Thyroid gland (tissue), 4 donors: ENCODE measurements around the gene MTUS2.

ENCODE experiments used
- POLR2A ChIP-seq, 2 donors: fragments of 450-650 bp; IDR thresholded peaks; one replicate each; pipeline ENCODE4 v1.6.1; 2017; ENCODE audit warnings: antibody characterized with exemption in 2 of 2, mild to moderate bottlenecking in 2 of 2, moderate library complexity in 1 of 2
- TF ChIP-seq, protein P1 (sequence below), 6 experiments: fragments of 200-600 bp in 3 of 6; fragments of 450-650 bp in 3 of 6; sonication (generic) in 3 of 6; IDR thresholded peaks; one replicate each; pipeline ENCODE4 v1.5.1; 2016 to 2019; ENCODE audit warnings: antibody characterized with exemption in 6 of 6, mild to moderate bottlenecking in 2 of 6, inconsistent platforms in 1 of 6, moderate library complexity in 1 of 6

DNA sequence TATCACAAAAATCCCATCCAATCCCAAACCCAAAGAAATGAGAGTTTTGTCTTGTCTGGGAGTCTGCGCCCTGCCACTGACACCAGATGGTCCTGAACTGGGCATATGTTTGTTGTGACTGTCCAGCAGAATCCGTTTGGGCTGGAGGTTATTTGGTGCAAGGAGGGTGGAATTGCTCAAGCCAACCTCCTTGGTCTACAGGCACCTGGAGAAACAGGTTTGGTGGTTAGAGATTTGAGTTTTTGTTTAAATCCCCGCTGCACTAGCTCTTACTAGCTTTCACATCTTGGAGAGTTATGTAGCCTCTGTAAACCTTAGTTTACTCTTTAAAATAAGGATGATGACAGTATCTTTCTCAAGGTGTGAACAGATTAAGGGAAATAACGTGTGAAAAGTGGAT, 673.7 kb downstream of the MTUS2 start:
- TF ChIP-seq, protein P1, sequence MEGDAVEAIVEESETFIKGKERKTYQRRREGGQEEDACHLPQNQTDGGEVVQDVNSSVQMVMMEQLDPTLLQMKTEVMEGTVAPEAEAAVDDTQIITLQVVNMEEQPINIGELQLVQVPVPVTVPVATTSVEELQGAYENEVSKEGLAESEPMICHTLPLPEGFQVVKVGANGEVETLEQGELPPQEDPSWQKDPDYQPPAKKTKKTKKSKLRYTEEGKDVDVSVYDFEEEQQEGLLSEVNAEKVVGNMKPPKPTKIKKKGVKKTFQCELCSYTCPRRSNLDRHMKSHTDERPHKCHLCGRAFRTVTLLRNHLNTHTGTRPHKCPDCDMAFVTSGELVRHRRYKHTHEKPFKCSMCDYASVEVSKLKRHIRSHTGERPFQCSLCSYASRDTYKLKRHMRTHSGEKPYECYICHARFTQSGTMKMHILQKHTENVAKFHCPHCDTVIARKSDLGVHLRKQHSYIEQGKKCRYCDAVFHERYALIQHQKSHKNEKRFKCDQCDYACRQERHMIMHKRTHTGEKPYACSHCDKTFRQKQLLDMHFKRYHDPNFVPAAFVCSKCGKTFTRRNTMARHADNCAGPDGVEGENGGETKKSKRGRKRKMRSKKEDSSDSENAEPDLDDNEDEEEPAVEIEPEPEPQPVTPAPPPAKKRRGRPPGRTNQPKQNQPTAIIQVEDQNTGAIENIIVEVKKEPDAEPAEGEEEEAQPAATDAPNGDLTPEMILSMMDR (IDR thresholded peaks at IDR 0.05): no peak
- no peak for TF ChIP-seq POLR2A (IDR thresholded peaks at IDR 0.05)
